Small intestine (tissue), 7 donors: Measurements from ENCODE around the gene IMPDH1. TPM values are rescaled to one million over a fixed set of nuclear protein-coding genes. Genes with fewer than 3 reads are reported as not detected.

Experiments
- DNase-seq, 2 donors: peaks; one replicate each; pipeline versions ENCODE4 v3.0.0 to v3.0.0-alpha.2; 2013
- FAIRE-seq: peaks from 2 replicates; lab custom pipeline; 2012; peaks lifted over from hg19 to GRCh38; lab: Jason Lieb, UNC
- H3K27ac ChIP-seq, 3 donors: one replicate each; pipeline ENCODE4 v1.5.1; 2013; ENCODE audit warnings: low read length in 2 of 3, mild to moderate bottlenecking in 2 of 3, control low read depth in 1 of 3, inconsistent platforms in 1 of 3, low read depth in 1 of 3, moderate library complexity in 1 of 3
- H3K27me3 ChIP-seq, 3 donors: one replicate each; pipeline ENCODE4 v1.6.1; 2013; ENCODE audit warnings: low read length in 3 of 3, inconsistent platforms in 1 of 3; ENCODE audit not compliant: control insufficient read depth in 3 of 3, insufficient read depth in 3 of 3
- H3K36me3 ChIP-seq, 3 donors: one replicate each; pipeline ENCODE4 v1.6.1; 2013; ENCODE audit warnings: low read length in 3 of 3, inconsistent platforms in 1 of 3, low read depth in 1 of 3, mild to moderate bottlenecking in 1 of 3, moderate library complexity in 1 of 3; ENCODE audit not compliant: control insufficient read depth in 3 of 3, insufficient read depth in 2 of 3
- H3K4me1 ChIP-seq, 3 donors: one replicate each; pipeline ENCODE4 v1.6.1; 2013; ENCODE audit warnings: low read length in 2 of 3, inconsistent platforms in 1 of 3, low read depth in 1 of 3, mild to moderate bottlenecking in 1 of 3, moderate library complexity in 1 of 3; ENCODE audit not compliant: control insufficient read depth in 3 of 3, insufficient read depth in 2 of 3
- H3K4me3 ChIP-seq, 3 donors: one replicate each; pipeline ENCODE4 v1.5.1; 2013; ENCODE audit warnings: low read length in 3 of 3, control low read depth in 1 of 3, inconsistent platforms in 1 of 3, low read depth in 1 of 3, mild to moderate bottlenecking in 1 of 3, moderate library complexity in 1 of 3
- H3K9me3 ChIP-seq, 2 donors: one replicate each; pipeline ENCODE4 v1.6.1; 2013; ENCODE audit warnings: low read depth in 1 of 2, low read length in 1 of 2; ENCODE audit not compliant: control insufficient read depth in 2 of 2, insufficient read depth in 1 of 2
- WGBS, 3 donors: extraction: QIAGEN DNeasy Blood & Tissue Kit; methylation state at CpG; one replicate each; pipeline ENCODE4 v1.1.7; 2013; 5-methylcytosine and 5-hydroxymethylcytosine counted together
- polyA plus RNA-seq, 4 donors: library from polyadenylated mRNA; stranded (reverse) in 3 of 4; unstranded in 1 of 4; fragments of 200-250 nt in 3 of 4; fragments of 120-200 nt in 1 of 4; gene quantifications; one replicate each; pipeline versions ENCODE4 v1.2.1 to v1.2.3, GENCODE V29; 2013
- donor health status: healthy with polysubstance abuse.
- donor health status: control.
- donor health status: control.
- donor health status: Bipolar disorder and iron deficiency.
- donor health status: healthy.

IMPDH1 gene
- polyA plus RNA-seq, 4 donors = 4.5 to 19.0 (median 10.9) TPM

GRCh38 chr7:128352153-128352537, 57.6 kb downstream of the IMPDH1 start:
- no peak overlapping the region for H3K27ac ChIP-seq
- DNase-seq (peak in 1 of 2 donors; percentile 53), FAIRE-seq (no peak)
- no peaks in the 10 kb centered on the region for H3K36me3 ChIP-seq
- H3K4me3 ChIP-seq = peak overlapping the region in 1 of 3 donors; percentile 33
- no peaks in the 10 kb centered on the region for H3K4me1 ChIP-seq
- peaks cover 2 to 70% (median 11%) of the 10 kb centered on the region in 3 donors for H3K27me3 ChIP-seq
- no peaks in the 10 kb centered on the region for H3K9me3 ChIP-seq
- 8 to 18% (median 10%) methylated on average over 13 to 34 of the region's 34 CpGs for WGBS, 3 donors

GRCh38 chr7:128351296-128352152, 58.3 kb downstream of the IMPDH1 start:
- H3K36me3 ChIP-seq = no peaks in the 10 kb centered on the region
- peak in 1 of 2 donors; percentile 49 for DNase-seq
- WGBS, 3 donors = 9 to 15% (median 13%) methylated on average over 55 to 97 of the region's 97 CpGs
- FAIRE-seq = no peak
- H3K27me3 ChIP-seq = peaks cover 2 to 68% (median 11%) of the 10 kb centered on the region in 3 donors
- no peaks in the 10 kb centered on the region for H3K9me3 ChIP-seq
- peak overlapping the region in 1 of 3 donors; percentile 33 for H3K4me3 ChIP-seq
- no peak overlapping the region for H3K27ac ChIP-seq
- H3K4me1 ChIP-seq = no peaks in the 10 kb centered on the region

DNA sequence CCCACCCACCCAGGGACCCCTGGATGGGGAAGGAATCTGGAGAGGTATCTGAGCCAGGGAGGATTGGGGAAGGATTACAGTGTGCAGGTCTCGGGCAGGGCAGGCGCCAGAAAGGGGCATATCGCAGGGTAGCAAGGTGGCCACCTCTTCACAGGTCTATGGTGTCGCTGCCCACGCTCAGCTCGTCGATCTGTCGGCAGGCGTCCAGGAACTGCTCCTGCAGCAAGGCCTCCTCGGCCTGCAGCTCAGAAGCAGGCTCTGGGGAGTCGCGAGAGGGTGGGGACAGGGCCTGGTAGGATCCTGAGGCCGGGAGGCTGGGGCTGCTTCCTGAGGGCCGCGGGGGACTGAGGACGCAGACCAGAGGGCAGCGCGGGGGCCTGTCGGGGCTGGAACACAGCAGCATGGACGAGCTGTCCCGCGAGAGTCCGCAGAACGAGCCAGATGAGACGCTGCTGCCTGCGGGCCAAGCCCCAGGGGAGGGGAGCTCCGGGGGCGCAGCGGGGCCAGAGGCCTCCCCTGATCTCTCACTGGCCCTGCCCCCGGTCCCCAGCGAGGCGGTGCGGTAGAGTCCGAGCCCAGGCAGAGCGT, 59.0 kb downstream of the IMPDH1 start:
- peaks cover 2 to 66% (median 11%) of the 10 kb centered on the region in 3 donors for H3K27me3 ChIP-seq
- H3K4me3 ChIP-seq = no peak overlapping the region
- WGBS, 3 donors = 66 to 74% (median 73%) methylated on average over 35 of the region's 35 CpGs
- no peaks in the 10 kb centered on the region for H3K9me3 ChIP-seq
- no peak overlapping the region for H3K27ac ChIP-seq
- H3K4me1 ChIP-seq = no peaks in the 10 kb centered on the region
- H3K36me3 ChIP-seq = no peaks in the 10 kb centered on the region
- no peak for FAIRE-seq
- peak in 1 of 2 donors; percentile 15 for DNase-seq

DNA sequence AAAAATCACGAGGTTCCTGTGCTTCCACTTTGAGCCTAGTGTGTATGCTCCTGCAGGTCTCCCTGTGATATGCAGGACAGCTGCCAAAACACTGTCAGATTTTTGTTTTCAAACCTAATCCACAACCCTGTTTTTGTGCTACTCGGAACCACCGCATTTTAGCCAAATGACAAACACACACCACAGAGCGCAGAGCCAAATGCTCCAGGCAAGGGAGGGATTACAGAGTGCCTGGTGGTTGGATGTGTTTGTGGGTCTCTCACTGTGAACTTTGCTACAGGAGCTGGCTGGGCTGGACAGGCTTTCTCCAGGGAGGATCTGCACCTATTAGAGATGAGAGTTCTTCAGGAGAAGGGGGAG, 60.3 kb downstream of the IMPDH1 start:
- no peaks in the 10 kb centered on the region for H3K4me1 ChIP-seq
- peaks cover 2 to 62% (median 11%) of the 10 kb centered on the region in 3 donors for H3K27me3 ChIP-seq
- no peak for FAIRE-seq
- H3K36me3 ChIP-seq = no peaks in the 10 kb centered on the region
- WGBS, 3 donors = 42 to 45% (median 43%) methylated on average over 4 of the region's 4 CpGs
- no peak overlapping the region for H3K27ac ChIP-seq
- H3K9me3 ChIP-seq = no peaks in the 10 kb centered on the region
- DNase-seq = no peak
- no peak overlapping the region for H3K4me3 ChIP-seq

DNA sequence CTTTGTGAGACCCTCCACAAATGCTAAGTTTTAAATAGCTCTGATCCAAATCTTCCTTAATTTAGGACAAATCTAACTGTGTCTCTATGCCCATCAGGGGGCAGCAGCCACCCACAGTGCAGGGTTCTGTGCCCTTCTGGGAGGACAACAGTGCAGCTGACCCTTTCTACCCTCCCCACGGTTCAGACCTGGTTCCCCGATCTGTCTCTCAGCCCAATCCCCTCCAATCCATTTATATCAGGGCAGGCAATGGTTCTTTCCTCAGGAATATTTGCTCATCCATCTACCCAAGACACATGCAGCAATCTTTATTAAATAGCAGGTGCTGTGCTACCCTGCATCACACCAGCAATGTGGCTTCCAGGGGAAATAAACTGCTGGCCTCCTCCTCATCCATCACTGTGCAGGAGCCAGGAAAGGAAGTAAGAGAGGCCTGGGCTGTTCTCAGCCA, 62.1 kb downstream of the IMPDH1 start:
- peaks cover 2 to 47% (median 4%) of the 10 kb centered on the region in 3 donors for H3K27me3 ChIP-seq
- H3K27ac ChIP-seq = no peak overlapping the region
- DNase-seq (peak in 1 of 2 donors; percentile 28), FAIRE-seq (no peak)
- no peak overlapping the region for H3K4me3 ChIP-seq
- WGBS, 3 donors = 0 to 7% (median 5%) methylated on average over 2 of the region's 2 CpGs
- H3K9me3 ChIP-seq = no peaks in the 10 kb centered on the region
- no peaks in the 10 kb centered on the region for H3K36me3 ChIP-seq
- peaks cover 0 to 2% (median 2%) of the 10 kb centered on the region in 3 donors for H3K4me1 ChIP-seq

DNA sequence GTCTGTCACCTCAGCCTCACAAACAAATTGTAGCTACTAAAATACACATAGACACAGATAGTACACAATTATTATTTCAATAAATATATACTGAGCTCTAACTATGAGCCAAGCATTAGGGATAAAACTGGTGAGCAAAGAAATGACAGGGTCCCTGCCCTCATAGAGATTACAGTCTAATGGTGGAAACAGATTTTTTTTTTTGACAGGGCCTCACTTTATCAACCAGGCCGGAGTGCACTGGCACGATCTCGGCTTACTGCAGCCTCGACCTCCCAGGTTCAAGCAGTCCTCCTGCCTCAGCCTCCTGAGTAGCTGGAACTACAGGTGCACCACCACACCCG, 65.4 kb downstream of the IMPDH1 start:
- Histone ChIP-seq H3K27ac (no peak overlapping the region), H3K9me3 (no peaks in the 10 kb centered on the region), H3K4me1 (peaks cover 0 to 12% (median 8%) of the 10 kb centered on the region in 3 donors), H3K4me3 (no peak overlapping the region), H3K27me3 (peaks cover 0 to 18% (median 0%) of the 10 kb centered on the region in 3 donors), H3K36me3 (no peaks in the 10 kb centered on the region)
- whole genome bisulfite sequencing, 3 donors = 85 to 94% (median 86%) methylated on average over 5 of the region's 5 CpGs
- DNase-seq (no peak), FAIRE-seq (no peak)

DNA sequence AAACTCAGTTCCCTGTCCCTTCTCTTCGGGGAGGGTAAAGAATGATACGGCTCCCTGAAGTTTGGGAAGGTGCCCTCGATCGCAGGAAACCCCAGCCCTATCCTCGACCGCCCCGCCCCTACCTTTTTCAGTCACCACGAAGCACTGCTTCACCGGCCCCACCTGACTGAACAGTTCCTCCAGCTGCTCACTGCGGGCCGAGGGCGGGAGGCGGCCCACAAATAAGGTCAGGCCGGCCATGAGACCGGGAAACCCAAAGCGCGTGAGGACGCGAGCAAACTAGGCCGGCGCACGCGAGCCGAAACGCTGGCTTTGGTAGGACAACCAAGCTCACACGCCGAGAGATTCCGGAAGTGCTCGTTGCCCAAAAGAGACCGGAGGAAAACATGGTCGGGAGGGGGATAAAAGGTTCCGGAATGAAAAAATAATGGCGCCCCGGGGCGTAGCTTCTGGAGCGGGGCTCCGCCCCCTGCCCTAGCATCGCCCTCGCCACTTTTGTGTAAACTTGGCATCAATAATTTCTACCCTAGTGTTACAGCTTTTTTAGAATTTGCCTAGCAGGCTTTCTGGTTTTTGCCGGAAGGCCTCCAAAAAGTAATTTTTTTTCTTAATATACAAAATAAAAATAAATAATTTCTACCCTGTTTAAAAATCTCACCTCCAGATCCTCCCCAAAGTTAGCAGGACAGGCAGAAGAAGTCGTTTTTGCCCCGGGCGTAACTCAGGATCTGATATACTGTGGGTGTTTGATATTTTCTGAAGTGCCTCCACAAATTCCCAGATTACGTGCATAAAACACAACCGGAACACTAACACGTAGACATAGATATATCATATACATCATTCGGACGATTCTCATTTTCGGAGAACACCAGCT, 66.0 kb downstream of the IMPDH1 start, which contains the start of gene RBM28:
Gene RBM28 (minus strand): TSS at position 355 of the 877 bp plus-strand sequence. CDS start 115 bp downstream, at position 240.
- Histone ChIP-seq H3K36me3 (peaks cover 0 to 2% (median 2%) of the 10 kb centered on the region in 3 donors), H3K9me3 (no peaks in the 10 kb centered on the region), H3K27ac (peak within 1 kb of the TSS; percentile 56 to 89 (median 76)), H3K4me3 (peak within 1 kb of the TSS; percentile 66 to 86 (median 71)), H3K27me3 (peaks cover 0 to 12% (median 0%) of the 10 kb centered on the region in 3 donors), H3K4me1 (peaks cover 0 to 12% (median 8%) of the 10 kb centered on the region in 3 donors)
- peak; percentile 94 for DNase-seq
- 12 to 13% (median 13%) methylated on average over 49 of the region's 49 CpGs for WGBS, 3 donors
- FAIRE-seq = no peak
